GM21576 (cell line): ENCODE data around the gene PPFIBP2.
"Not testable (repeated sequence)": the region's sequence is repeated elsewhere in the genome, so short reads cannot be mapped to it uniquely, and the experiment has no call there.

Experiments
- ATAC-seq: cut with Tn5 transposase; IDR thresholded peaks from one replicate; pipeline ENCODE4 v1.9.1; 2021; ENCODE audit warnings: mild to moderate bottlenecking, moderate library complexity; ENCODE audit not compliant: unreplicated experiment

Gene PPFIBP2

DNA sequence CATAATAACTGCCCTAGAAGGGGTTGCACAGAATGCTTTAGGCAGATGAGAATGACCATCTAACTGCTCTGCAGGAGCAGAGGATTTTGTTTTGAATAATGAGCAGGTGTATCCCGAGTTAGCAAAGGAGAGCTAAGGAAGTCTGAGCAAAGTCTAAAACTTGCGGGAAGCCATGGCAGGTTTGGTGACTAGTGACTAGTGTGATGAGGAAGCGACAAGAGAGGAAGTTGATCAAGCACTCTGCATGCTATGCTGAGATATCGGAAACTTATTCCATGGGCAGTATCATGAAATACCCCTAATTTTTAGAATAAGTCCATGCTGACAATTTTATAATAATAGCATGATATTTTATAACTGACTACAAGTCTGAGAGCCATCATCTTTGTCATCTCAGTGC is 15.6 kb upstream of the PPFIBP2 start:
- ATAC-seq, result no peak

DNA sequence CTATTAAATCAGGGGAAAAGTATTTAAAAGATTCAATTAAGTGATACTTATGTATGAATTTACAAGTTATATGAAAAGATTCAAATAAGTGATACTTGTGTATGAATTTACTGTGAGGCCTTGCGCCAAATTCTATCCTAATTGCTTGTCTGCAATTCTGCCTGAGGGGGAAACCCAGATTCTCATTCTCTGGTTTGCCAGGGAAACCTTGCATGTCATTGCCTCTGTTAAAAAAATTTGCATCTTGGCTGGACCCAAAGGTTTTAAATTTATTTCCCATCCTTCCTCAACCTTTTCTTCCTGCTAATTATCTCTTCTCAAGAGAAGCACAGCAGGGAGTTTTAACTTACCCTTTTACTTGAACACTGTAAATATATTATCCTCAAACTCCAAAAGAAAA is 14.7 kb upstream of the PPFIBP2 start:
- ATAC-seq, result no peak

DNA sequence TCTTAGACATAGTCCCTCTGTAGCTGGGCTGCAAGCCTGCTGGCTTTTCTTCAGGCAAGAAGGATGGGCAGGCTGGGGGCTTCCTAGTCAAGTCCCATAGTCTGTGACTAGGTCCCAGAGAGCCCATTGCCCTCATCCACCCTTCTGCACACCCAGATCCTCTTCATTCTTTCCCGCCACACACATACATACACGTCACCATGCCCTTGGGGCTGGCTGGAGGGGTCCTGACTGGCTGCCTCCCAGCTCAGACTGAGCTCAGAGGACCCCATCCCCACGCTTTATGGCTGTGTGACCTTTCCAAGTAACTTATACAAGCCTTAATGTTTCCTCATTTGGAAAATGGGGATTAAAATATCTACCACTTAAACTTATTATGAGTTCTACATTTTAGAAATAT is 13.5 kb upstream of the PPFIBP2 start:
- ATAC-seq, result no peak

DNA sequence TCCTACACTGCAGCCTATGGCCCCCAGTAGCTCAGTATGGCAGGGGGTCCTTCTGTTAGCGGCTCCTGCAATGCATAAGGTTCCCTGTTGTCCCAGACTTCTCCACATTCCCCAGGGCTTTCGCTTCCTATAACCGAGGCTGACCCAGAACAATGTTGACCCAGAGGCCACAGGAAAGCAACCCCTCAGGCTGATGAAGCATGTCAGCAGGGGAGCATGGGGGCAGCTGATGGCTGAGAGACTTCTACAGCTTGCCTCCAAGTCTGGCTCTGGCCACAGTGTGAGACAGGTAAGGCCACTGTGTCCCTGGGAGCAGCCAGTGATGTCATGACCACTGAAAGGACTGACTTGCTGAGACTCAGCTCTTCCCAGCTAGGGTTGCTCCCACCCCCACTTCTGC is 12.5 kb upstream of the PPFIBP2 start:
- no peak for ATAC-seq

DNA sequence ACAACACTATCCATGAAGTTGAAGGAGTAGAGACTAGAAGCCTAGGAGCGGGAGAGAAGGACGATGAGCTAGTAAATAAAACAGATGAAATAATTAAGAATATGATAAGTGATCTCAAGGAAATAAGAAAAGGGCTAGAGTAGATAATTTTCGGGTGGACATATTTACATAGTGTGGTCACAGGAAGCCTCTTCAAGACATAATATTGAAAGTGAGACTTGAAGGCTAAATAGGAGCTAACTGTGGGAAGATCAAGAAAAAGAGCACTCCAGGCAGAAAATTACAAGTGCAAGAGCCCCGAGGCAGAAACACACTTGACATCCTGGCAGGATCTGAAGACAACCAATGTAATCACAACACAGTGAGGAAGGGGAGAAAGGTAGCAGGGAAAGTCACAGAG is 11.9 kb upstream of the PPFIBP2 start:
- peak; percentile 51 for ATAC-seq

DNA sequence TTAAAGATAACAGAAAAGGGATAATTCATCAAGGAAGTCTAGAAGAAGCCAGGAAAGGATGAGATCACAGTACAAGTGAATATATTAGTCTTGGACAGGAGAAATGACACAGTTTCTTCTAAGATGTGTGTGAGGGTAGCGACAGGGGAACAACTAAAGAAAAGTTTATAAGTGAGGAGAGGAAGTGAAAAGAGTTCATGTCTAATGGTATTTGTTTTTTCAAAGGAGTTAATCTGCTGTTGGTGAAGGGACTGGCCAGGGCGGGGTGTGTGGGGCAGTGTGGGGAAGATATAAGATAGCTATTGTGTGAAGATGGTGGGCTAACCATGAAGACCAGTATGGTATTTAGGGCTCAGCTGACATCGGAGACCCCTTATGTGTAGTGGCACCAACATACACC is 7.6 kb upstream of the PPFIBP2 start:
- no peak for ATAC-seq

DNA sequence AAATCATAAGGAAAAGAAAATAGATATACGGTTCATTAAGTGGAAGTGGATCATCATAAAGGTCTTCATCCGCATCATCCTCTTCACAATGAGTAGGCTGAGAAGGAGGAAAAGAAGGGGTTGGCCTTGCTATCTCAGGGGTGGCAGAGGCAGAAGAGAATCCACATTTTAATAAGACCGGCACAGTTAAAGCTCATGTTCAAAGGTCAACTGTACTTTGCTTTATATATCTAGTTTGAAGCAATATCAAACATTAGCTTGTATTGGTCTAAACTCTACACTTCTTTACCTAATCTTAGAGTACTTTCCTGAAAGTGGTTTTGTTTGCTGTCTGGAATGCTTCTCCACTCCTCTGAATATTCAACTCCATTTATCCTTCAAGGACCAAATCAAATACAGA is 5.7 kb upstream of the PPFIBP2 start:
- ATAC-seq, result no peak

DNA sequence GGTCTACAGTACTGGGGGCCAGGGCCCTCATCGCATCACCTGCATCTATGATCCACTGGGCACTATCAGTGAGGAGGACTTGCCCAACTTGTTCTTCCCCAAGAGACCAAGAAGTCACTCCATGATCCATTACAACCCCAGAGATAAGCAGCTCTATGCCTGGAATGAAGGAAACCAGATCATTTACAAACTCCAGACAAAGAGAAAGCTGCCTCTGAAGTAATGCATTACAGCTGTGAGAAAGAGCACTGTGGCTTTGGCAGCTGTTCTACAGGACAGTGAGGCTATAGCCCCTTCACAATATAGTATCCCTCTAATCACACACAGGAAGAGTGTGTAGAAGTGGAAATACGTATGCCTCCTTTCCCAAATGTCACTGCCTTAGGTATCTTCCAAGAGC is 3.8 kb upstream of the PPFIBP2 start:
- no peak for ATAC-seq

DNA sequence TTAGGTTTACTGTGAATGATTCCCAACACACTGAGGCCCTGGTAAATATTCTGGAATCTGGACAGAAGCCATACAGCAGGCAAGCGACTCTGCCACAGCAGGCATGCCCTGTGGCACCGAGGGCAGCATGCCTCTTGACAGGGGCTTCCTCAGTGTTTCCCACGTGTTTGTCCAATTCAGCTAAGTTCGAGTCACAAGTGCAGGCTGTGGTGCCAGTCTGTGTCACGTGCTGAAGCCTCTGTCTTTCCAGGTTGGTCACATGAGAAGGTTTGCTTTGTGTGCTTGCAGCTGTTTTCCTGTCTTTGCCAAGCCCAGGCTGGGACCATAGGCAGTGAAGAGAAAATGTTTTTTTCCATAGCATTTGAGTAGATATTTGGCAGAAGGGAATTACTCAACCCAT is 2.4 kb upstream of the PPFIBP2 start:
- ATAC-seq, result no peak

DNA sequence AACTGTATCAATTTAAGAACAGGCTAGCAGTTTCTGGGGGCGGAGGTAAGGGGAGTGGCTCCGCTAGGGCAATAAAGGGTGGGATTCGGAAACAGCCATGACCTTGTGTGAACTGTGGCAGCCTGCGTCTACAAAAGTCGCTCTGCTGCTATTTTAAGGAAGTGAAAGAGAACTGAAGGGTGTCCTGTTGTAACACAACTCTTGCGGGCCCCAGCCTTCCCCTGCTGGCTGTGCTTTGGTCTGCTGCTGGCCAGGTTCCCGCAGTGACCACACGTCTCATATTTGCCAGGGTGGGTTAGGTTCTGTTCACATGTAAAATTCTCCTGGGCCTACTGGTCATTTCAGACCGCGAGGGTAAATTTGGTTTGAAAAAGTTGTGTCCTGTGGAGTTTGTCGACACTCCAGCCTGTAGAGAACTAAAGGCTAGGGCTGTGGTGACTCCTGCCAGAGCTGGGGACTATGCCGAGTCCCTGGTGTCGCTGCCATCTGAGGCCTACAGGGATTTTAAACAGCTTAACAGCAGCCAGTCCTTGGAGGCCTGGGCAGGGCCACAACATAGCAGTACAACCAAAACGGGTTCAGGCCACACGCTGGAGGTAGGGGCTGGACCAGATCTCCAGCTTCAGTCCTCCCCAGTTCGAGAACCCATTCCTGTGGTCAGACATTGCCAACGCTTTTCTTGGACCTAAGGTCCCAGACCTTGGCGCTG is 1.1 kb upstream of the PPFIBP2 start:
- peak; percentile 71 for ATAC-seq

DNA sequence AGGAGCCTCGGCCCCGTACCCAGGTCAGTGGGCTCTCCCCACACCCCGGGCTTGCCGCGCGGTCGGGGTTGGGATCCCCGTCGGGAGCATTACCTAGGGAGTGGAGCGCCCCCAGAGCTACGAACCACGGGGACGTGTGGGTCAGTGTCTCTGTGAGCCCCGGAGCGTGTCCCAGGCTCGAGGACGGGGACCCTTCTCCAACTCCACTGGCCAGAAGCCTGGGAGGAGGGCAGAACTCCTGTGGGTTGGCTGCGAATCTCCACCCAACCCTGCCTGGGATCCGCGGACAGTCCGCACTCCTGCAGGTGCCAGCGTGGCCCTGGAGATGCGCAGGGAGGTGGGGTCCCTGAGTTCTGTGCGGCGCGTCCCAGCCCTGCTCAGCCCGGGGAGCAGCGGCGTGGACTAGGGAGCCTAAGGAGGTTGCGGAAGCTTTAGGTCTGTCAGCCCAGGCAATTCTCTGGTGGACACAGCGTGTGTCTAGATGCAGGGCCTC is 346 bp downstream of the PPFIBP2 start:
- ATAC-seq, result peak; percentile 11

DNA sequence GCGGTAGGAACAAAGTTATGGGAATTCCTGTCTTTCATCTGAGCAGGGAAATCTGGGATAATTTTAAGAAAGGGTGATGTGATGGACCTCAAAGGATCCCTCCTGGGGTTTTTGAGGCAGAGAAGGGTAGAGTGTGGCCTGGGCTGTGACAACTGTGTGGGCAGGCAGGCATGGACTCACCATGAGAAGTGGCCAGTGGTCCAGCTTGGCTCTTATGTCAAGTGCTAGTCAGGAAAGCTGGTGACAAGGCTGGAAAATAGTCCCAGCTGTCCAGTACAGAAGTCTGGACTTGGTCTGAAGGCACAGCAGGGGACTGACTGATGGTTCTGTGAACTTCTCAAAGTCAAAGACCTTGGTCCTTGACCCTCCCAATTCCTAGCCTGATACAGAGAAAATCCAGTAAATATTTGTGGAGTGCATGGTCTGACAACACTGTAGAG is 1.7 kb downstream of the PPFIBP2 start:
- no peak for ATAC-seq

DNA sequence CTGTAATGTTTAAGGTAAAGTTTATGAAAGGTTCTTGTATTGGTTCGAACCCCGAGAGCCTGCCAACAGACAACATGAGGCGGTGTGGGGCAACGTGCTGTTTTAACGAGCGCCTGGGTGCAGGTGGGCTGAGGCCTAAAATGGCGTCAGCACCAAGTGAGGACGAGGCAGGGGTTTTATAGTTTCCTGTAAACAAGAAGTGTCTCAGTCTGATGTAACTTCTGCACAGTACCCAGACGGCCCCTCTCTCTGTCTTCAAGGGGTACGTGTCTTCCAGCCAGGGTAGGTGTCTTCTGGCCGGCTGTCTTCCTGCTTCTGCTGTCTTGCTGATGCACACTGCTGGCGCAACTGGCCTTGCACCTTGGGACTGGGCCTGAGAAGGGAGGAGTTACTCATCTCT is 2.7 kb downstream of the PPFIBP2 start:
- ATAC-seq, result no peak

DNA sequence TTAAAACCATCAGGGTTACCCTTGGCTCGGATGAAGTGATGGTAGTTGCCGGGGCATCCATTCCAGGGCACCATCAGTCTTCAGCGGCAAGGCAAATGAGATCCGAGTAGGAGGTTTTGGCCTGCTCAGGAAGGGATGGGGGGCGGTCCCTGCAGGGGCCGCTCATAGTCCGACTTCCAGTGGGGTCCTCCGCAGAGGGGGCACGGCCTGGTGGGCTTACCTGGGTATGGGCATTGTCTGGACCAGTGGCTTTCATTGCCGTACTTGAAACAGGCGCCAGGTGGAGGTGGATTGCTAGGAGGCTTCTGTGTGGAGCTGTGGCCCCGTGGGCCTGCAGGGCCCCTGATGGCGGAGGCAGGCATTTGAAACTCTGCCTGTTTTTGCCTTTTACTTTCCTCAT is 3.9 kb downstream of the PPFIBP2 start:
- not testable (repeated sequence) for ATAC-seq

DNA sequence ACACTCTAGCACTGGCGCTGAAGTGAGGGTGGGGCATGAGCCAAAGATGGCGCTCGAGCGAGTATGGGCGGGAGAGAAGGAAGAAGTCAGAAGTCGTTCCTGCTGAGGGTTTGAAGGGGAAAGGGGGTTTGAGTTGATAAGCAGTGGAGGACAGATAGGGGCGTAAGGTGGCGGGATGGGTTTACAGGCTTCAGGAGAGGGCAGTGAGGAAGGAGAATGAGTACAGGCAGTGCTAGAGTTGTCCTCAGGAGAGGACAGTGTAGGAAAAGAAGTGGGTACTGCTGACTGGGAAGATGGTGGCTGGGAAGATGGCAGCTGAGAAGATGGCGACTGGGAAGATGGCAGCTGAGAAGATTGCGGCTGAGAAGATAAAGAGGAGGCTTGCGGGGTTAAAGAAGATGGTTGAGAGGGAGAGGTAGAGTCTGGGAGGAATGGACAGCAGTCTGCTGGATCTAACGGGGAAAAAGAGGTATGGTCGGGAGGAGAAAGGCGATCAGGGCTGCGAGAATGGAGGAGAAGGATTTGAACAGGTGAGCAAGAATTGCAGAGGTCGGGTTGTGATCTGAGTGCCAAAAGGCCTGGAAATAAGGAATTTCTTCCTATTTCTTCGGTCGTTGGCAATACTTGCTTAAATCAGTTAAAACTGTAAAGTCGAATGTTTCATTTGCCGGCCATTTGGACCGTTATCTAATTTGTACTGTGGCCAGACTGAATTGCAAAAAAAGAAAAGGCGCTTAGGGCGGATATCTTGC is 5.2 kb downstream of the PPFIBP2 start:
- ATAC-seq, result no peak

DNA sequence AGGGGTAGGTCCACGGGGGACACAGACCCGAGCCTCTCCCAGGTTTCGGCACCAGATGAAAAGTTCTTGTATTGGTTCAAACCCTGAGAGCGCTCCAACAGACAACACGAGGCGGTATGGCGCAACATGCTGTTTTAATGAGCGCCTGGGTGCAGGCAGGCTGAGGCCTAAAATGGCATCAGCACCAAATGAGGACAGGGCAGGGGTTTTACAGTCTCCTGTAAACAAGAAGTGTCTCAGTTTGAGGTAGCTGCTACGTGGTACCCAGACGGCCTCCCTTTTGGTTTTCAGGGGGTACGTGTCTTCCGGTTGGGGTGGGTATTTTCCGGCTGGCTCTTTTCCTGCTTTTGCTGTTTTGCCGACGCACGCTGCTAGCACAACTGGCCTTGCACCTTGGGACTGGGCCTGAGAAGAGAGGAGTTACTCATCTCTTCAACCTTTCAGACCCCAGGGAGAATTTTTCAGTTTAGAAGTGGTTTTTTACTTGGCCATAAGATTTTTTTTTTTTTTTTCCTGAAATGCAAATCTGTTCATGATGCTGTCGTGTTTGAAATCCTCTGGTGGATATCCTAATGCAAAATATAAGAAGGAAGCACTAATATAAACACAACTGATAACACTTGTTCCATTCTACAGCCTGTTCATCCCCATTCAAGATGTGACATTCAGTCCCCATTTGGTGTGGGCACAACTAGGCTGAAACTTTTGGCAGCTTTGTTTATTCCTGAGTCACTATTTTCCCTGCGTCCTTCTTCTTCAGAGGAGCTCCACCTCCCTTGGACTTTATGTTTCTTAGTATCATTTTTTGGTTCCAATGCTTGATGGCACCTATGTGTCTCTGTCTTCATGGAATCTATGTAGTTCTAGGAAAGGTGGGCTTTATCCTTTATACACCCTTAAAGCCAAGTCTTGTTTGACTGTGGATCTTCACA is 6.5 kb downstream of the PPFIBP2 start:
- ATAC-seq, result peak; percentile 51

DNA sequence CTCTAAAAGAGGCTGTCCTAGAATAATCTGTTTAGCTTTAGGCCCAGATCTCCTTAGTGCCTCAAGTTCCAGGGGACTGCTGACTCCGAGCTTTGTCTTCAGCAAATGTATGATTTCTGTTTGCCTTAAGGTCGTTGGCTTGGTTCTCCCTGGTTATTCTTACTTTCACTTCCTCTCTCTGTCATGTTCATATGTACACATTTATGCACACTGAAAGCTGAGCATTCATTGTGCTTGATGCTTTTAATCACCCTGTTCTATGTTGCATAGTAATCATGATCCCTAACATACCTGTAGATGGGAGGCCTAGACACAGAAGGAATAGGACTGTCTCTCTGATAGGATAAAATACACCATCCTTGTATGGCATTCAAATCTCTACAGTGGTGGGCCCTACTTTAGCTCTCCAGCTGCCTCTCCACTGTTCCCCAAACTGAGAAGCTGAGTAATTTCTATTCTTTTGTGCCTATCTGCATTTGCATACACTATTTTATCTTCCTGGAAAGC is 7.2 kb downstream of the PPFIBP2 start:
- ATAC-seq, result peak; percentile 79

DNA sequence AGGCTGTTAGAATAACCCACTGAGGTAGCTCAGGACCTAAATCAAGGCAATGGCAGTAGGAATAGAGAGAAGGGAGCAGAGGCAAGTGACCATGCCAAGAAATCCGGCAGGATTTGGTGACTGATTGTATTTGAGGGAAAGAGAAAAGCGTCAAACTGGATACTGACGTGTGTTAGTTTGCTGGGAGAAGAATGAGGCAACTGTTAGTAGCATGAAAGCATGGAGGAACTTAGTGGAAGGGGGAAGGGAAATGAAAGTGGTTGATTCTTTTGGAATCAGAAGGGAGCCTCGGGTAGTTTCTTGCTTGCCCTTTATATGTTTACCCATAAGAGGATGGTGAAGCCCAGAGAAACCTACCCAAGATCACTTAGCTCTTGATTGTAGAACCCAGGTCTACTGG is 8.3 kb downstream of the PPFIBP2 start:
- no peak for ATAC-seq

DNA sequence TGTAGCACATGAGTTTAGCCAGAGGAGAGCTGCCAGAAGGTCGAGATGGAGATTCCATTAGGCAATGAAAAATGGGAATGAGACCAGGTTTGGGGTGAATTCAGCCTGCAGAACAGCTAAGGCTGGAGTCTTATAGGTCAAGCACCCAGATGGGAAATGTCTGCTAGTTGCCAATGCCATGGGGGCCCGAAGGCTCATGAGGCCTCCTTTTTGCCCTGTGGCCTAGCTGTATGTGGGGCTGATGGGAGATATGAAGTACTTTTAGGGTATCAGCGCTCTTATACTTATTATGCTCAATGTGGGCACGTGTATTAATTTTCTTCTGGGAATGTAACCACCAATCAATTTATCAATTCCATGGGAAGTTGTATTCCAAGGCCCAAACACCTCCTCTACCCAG is 8.7 kb downstream of the PPFIBP2 start:
- no peak for ATAC-seq

DNA sequence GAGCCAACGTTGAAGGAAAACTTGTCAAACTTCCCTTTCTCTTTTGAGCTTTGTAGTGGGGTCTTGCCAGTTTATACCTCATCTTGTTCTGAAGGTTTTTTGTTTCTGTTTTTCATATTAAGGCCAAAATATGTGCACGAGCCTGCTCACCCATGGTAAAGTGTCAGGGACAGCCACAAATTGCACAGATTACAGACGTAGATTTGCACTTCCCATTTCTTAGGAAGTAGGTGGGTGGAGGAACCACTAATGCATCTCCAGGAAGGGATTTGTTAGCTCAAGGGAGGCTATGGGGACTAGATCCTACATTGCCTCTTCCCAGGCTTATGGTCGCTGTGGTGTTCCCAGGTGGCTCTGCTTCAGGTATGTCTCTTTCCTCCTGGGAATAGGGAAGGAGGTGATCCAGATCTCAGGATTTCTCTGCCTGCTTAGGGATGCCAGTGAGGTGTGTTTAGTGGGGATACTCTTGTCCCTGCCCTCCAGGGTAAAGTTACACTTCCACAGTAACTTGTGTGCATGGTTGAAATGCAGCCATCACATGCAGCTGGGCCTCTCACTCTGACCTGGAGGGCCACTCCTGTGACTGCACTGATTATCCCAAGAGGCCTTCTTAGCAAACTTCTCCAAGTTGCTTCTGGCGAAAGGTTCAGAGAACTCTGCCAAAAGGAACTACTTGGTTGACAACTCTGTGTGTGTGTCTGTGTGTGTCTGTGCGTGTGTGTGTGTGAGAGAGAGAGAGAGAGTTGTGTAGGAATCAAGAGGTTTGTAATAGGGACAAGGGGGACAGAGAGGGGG is 9.8 kb downstream of the PPFIBP2 start:
- ATAC-seq, result no peak
